Natural killer cell treated with Interleukin-12 subunit alpha and Interleukin-12 subunit beta and Interleukin-15 and Interleukin-18, amount 100 ng/mL, for 72 hours (primary cell): Measurements from ENCODE around the gene CCDC159. TPM values are rescaled to one million over a fixed set of nuclear protein-coding genes. Genes with fewer than 3 reads are reported as not detected.
"Not testable (repeated sequence)": the region's sequence is repeated elsewhere in the genome, so short reads cannot be mapped to it uniquely, and the experiment has no call there.

Experiments
- ATAC-seq, 2 donors: fragments of 150-1000 bp; cut with Tn5 transposase in 1 of 2; sonication (Bioruptor Pico), chemical (Tn5 transposase) in 1 of 2; 2 replicates each; pipeline ENCODE4 v1.10.0; 2021
- DNase-seq: peaks from one replicate; pipeline ENCODE4 v3.0.0; 2022; ENCODE audit warnings: low spot score
- H3K27ac Mint-ChIP-seq, 2 donors: 1 replicate in 1 of 2; 2 replicates in 1 of 2; pipeline ENCODE4 v1.8.0; 2022; ENCODE audit warnings: mixed read lengths in 2 of 2, mild to moderate bottlenecking in 1 of 2, moderate library complexity in 1 of 2
- H3K27me3 Mint-ChIP-seq, 2 donors: 1 replicate in 1 of 2; 2 replicates in 1 of 2; pipeline ENCODE4 v1.8.0; 2022; ENCODE audit warnings: mixed read lengths in 2 of 2
- H3K36me3 Mint-ChIP-seq: one replicate; pipeline ENCODE4 v1.8.0; 2022; ENCODE audit warnings: mixed read lengths
- H3K4me1 Mint-ChIP-seq, 2 donors: 1 replicate in 1 of 2; 2 replicates in 1 of 2; pipeline ENCODE4 v1.8.0; 2022; ENCODE audit warnings: low read depth in 2 of 2, mixed read lengths in 2 of 2, mild to moderate bottlenecking in 1 of 2
- H3K4me3 Mint-ChIP-seq: one replicate; pipeline ENCODE4 v1.8.0; 2022; ENCODE audit warnings: mixed read lengths
- H3K9me3 Mint-ChIP-seq: 2 replicates; pipeline ENCODE4 v1.8.0; 2022; ENCODE audit warnings: mixed read lengths
- total RNA-seq, 2 donors: library from RNA; stranded (reverse); gene quantifications; one replicate each; pipeline ENCODE4 v1.2.3, GENCODE V29; 2022

The CCDC159 gene
- total RNA-seq, 2 donors from 2014 or later, result 26.5 to 37.8 TPM

- ATAC-seq, result no peak
- no peak overlapping the region for H3K4me3 Mint-ChIP-seq
- no peaks in the 10 kb centered on the region for H3K27me3 Mint-ChIP-seq
These were observed 19.3 kb downstream of the CCDC159 start for GRCh38 chr19:11365557-11366117.

DNA sequence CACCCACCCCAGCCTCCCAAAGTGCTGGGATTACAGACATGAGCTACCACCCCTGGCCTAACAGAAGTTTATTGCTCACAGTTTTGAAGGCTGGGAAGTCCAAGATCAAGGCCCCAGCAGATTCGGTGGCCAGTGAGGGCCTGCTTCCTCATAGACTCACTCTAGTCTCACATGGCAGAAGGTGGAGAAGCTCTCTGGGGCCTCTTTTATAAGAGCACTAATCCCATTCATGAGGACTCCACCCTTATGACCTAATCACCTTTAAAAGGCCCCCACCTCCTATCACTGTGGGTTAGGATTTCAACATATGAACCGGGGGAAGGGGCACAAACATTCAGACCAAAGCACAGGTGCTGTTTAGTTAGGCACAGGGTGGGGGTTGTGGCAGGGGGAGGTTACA lies 21.2 kb downstream of the CCDC159 start:
- no peak for DNase-seq
- Mint-ChIP-seq H3K4me1 (peaks cover 0 to 3% of the 10 kb centered on the region in 2 donors), H3K27me3 (no peaks in the 10 kb centered on the region), H3K36me3 (no peaks in the 10 kb centered on the region), H3K4me3 (no peak overlapping the region), H3K9me3 (no peaks in the 10 kb centered on the region), H3K27ac (no peak overlapping the region)
- no peak for ATAC-seq

More at GRCh38 chr19:11365557-11366117, 19.3 kb downstream of the CCDC159 start:
- DNase-seq, result peak; percentile 25
- no peaks in the 10 kb centered on the region for H3K9me3 Mint-ChIP-seq
- H3K36me3 Mint-ChIP-seq, result no peaks in the 10 kb centered on the region
- H3K27ac Mint-ChIP-seq, result no peak overlapping the region
- H3K4me1 Mint-ChIP-seq, result peaks cover 0 to 3% of the 10 kb centered on the region in 2 donors

- H3K9me3 Mint-ChIP-seq, result no peaks in the 10 kb centered on the region
- no peak overlapping the region for H3K27ac Mint-ChIP-seq
- H3K27me3 Mint-ChIP-seq, result no peaks in the 10 kb centered on the region
- no peaks in the 10 kb centered on the region for H3K36me3 Mint-ChIP-seq
- H3K4me1 Mint-ChIP-seq, result peaks cover 0 to 13% of the 10 kb centered on the region in 2 donors
- ATAC-seq (no peak), DNase-seq (no peak)
- H3K4me3 Mint-ChIP-seq, result no peak overlapping the region
These were observed 24.4 kb downstream of the CCDC159 start for GRCh38 chr19:11370744-11371143.

GRCh38 chr19:11373166-11373884 lies 27.0 kb downstream of the CCDC159 start:
- H3K4me3 Mint-ChIP-seq, result no peak overlapping the region
- DNase-seq, result no peak
- H3K36me3 Mint-ChIP-seq, result peaks cover 5% of the 10 kb centered on the region
- H3K4me1 Mint-ChIP-seq, result peaks cover 9 to 20% of the 10 kb centered on the region in 2 donors
- ATAC-seq, result no peak
- H3K9me3 Mint-ChIP-seq, result no peaks in the 10 kb centered on the region
- peak overlapping the region; percentile 6 to 17 for H3K27ac Mint-ChIP-seq
- H3K27me3 Mint-ChIP-seq, result no peaks in the 10 kb centered on the region

- H3K27me3 Mint-ChIP-seq, result no peaks in the 10 kb centered on the region
- no peak overlapping the region for H3K4me3 Mint-ChIP-seq
- H3K4me1 Mint-ChIP-seq, result peaks cover 9 to 20% of the 10 kb centered on the region in 2 donors
- no peak overlapping the region for H3K27ac Mint-ChIP-seq
- DNase-seq (no peak), ATAC-seq (no peak)
- H3K36me3 Mint-ChIP-seq, result peaks cover 5% of the 10 kb centered on the region
- no peaks in the 10 kb centered on the region for H3K9me3 Mint-ChIP-seq
These were observed 27.6 kb downstream of the CCDC159 start for GRCh38 chr19:11373885-11374432.

- no peak within 1 kb of the TSS for H3K4me3 Mint-ChIP-seq
- H3K9me3 Mint-ChIP-seq, result no peaks in the 10 kb centered on the region
- H3K4me1 Mint-ChIP-seq, result peaks cover 9 to 17% of the 10 kb centered on the region in 2 donors
These were observed 28.3 kb downstream of the CCDC159 start, which contains the start of gene SWSAP1 for GRCh38 chr19:11374433-11375142. SWSAP1 (plus strand) TSS chr19:11374666; CDS start chr19:11374681, 15 bp downstream.

GRCh38 chr19:11375143-11375948 lies 29.0 kb downstream of the CCDC159 start:
- H3K9me3 Mint-ChIP-seq, result no peaks in the 10 kb centered on the region
- no peaks in the 10 kb centered on the region for H3K27me3 Mint-ChIP-seq
- H3K4me3 Mint-ChIP-seq, result no peak overlapping the region
- DNase-seq (peak; percentile 69), ATAC-seq (peak in 1 of 2 donors; percentile 55)
- H3K27ac Mint-ChIP-seq, result no peak overlapping the region
- H3K4me1 Mint-ChIP-seq, result peaks cover 16 to 22% of the 10 kb centered on the region in 2 donors
- peaks cover 5% of the 10 kb centered on the region for H3K36me3 Mint-ChIP-seq

More at GRCh38 chr19:11374433-11375142, 28.3 kb downstream of the CCDC159 start, which contains the start of gene SWSAP1:
- no peaks in the 10 kb centered on the region for H3K27me3 Mint-ChIP-seq
- peak within 1 kb of the TSS; percentile 6 to 17 for H3K27ac Mint-ChIP-seq
- peaks cover 5% of the 10 kb centered on the region for H3K36me3 Mint-ChIP-seq
- DNase-seq (peak; percentile 99), ATAC-seq (peak; percentile 97)

DNA sequence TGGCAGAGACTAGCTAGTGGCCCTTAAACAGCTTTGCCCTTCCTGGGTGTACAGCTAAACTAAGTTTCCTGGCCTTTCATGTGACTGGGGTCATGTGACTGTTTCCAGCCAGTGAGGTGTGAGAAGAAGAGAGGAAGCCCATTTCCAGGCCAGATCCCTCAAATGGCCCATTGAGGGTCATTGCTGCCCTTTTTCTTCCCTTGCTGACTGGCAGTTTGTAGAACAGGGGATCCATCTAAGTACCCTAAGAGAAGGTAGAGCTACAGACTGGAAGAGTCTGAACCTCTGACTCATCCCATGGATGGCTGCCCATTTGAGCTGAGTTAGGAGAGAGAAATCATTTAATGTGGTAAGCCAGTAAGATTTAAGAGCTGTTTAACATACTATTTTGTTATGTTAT lies 30.9 kb downstream of the CCDC159 start:
- Mint-ChIP-seq H3K4me1 (peaks cover 27 to 33% of the 10 kb centered on the region in 2 donors), H3K36me3 (peaks cover 5% of the 10 kb centered on the region), H3K27me3 (no peaks in the 10 kb centered on the region), H3K9me3 (no peaks in the 10 kb centered on the region), H3K4me3 (peak overlapping the region; percentile 49), H3K27ac (peak overlapping the region; percentile 34 to 53)
- no peak for DNase-seq
- ATAC-seq, result no peak

- ATAC-seq (no peak), DNase-seq (no peak)
- no peaks in the 10 kb centered on the region for H3K27me3 Mint-ChIP-seq
- H3K4me3 Mint-ChIP-seq, result no peak overlapping the region
- H3K4me1 Mint-ChIP-seq, result peaks cover 28 to 35% of the 10 kb centered on the region in 2 donors
- peaks cover 5% of the 10 kb centered on the region for H3K36me3 Mint-ChIP-seq
- H3K9me3 Mint-ChIP-seq, result no peaks in the 10 kb centered on the region
- H3K27ac Mint-ChIP-seq, result peak overlapping the region in 1 of 2 donors; percentile 53
These were observed 31.4 kb downstream of the CCDC159 start for GRCh38 chr19:11377756-11378155.

- ATAC-seq (no peak), DNase-seq (no peak)
- H3K4me1 Mint-ChIP-seq, result peaks cover 30 to 33% of the 10 kb centered on the region in 2 donors
- H3K27me3 Mint-ChIP-seq, result no peaks in the 10 kb centered on the region
- peaks cover 5% of the 10 kb centered on the region for H3K36me3 Mint-ChIP-seq
- no peak overlapping the region for H3K27ac Mint-ChIP-seq
- H3K9me3 Mint-ChIP-seq, result no peaks in the 10 kb centered on the region
- H3K4me3 Mint-ChIP-seq, result peak overlapping the region; percentile 11
These were observed 32.2 kb downstream of the CCDC159 start for GRCh38 chr19:11378319-11379189.

DNA sequence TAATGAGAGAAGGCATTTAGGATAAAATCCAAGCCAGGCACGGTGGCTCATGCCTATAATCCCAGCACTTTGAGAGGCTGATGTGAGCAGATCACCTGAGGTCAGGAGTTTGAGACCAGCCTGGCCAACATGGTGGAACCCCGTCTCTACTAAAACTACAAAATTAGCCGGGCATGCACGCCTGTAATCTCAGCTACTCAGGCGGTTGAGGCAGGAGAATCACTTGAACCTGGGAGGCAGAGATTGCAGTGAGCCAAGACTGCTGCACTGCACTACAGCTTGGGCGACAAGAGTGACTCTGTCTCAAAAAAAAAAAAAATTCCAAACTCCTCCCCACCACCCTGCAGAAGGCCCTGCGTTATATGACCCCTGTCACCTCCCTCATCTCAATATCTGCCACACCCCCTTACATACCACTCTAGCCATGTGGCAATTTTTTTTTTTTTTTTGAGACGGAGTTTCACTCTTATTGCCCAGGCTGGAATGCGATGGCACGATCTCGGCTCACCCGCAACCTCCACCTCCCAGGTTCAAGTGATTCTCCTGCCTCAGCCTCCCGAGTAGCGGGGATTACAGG lies 33.0 kb downstream of the CCDC159 start:
- not testable (repeated sequence) for H3K4me3 Mint-ChIP-seq, H3K27me3 Mint-ChIP-seq, H3K9me3 Mint-ChIP-seq, H3K36me3 Mint-ChIP-seq, H3K27ac Mint-ChIP-seq, ATAC-seq
- DNase-seq, result peak; percentile 35
- H3K4me1 Mint-ChIP-seq, result peaks cover 30 to 33% of the 10 kb centered on the region in 2 donors

- Mint-ChIP-seq H3K27ac (peak overlapping the region; percentile 89 to 90), H3K4me3 (peak overlapping the region; percentile 92), H3K4me1 (peaks cover 33 to 34% of the 10 kb centered on the region in 2 donors), H3K36me3 (peaks cover 5% of the 10 kb centered on the region), H3K27me3 (no peaks in the 10 kb centered on the region), H3K9me3 (no peaks in the 10 kb centered on the region)
- no peak for DNase-seq
- no peak for ATAC-seq
These were observed 33.6 kb downstream of the CCDC159 start for GRCh38 chr19:11379857-11380350.
